SU-DHL-6 (cell line): ENCODE measurements around the gene ARHGAP26.

Experiments
- EZH2phosphoT487 ChIP-seq: fragments of 200-600 bp; sonication (generic), shearing (Covaris generic); conservative IDR thresholded peaks from 2 replicates; pipeline ENCODE4 v1.6.1; 2018; ENCODE audit warnings: mild to moderate bottlenecking, antibody characterized with exemption, low read length, moderate library complexity, mixed read lengths
- TF ChIP-seq, protein P1 (sequence below): fragments of 200-600 bp; sonication (generic); IDR thresholded peaks from one replicate; pipeline ENCODE4 v1.5.1; 2017; ENCODE audit warnings: antibody characterized with exemption, mild to moderate bottlenecking, low read length, moderate library complexity; ENCODE audit not compliant: insufficient read depth, poor library complexity, severe bottlenecking

DNA sequence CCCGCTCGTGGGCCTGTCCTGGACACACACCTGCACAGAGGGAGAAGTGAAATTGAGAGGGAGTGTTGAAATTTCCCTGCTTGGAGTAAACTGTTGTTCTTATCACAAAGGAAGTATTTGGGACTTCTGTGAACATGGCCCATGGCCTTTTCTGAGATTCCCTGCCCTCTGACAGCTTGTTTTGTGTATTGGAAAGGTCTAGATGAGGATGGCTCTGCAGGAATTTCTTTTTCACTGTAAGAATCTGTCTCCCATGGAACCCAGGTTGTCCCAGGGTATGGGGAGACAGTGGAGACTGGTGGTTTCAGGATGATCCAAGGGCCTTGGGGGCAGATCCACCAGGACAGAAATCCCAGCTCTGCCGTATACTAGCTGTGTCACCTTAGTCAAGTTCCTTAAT is 121.8 kb downstream of the ARHGAP26 start:
- TF ChIP-seq, protein P1, sequence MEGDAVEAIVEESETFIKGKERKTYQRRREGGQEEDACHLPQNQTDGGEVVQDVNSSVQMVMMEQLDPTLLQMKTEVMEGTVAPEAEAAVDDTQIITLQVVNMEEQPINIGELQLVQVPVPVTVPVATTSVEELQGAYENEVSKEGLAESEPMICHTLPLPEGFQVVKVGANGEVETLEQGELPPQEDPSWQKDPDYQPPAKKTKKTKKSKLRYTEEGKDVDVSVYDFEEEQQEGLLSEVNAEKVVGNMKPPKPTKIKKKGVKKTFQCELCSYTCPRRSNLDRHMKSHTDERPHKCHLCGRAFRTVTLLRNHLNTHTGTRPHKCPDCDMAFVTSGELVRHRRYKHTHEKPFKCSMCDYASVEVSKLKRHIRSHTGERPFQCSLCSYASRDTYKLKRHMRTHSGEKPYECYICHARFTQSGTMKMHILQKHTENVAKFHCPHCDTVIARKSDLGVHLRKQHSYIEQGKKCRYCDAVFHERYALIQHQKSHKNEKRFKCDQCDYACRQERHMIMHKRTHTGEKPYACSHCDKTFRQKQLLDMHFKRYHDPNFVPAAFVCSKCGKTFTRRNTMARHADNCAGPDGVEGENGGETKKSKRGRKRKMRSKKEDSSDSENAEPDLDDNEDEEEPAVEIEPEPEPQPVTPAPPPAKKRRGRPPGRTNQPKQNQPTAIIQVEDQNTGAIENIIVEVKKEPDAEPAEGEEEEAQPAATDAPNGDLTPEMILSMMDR = no peak
- no peak for TF ChIP-seq EZH2phosphoT487
